CD14-positive monocyte (primary cell): ENCODE data around the gene PRRG4. TPM values are rescaled to one million over a fixed set of nuclear protein-coding genes. Genes with fewer than 3 reads are reported as not detected.

ENCODE experiments used
- DNase-seq, 3 donors: peaks; one replicate each; pipeline ENCODE4 v3.0.0-alpha.2; 2011 to 2022
- H2AFZ ChIP-seq: 2 replicates; pipeline ENCODE4 v1.6.0; 2012; ENCODE audit warnings: mild to moderate bottlenecking, low read depth, low read length, inconsistent platforms; ENCODE audit not compliant: insufficient read depth, poor library complexity, severe bottlenecking
- H3K27ac ChIP-seq, 2 donors: 1 replicate in 1 of 2; 2 replicates in 1 of 2; pipeline ENCODE4 v1.5.1; 2012 to 2013; ENCODE audit warnings: low read length in 2 of 2, control low read depth in 1 of 2, inconsistent platforms in 1 of 2, low read depth in 1 of 2, mild to moderate bottlenecking in 1 of 2
- H3K27me3 ChIP-seq, 2 donors: one replicate each; pipeline versions ENCODE4 v1.6.0 to v1.6.1; 2011 to 2013; ENCODE audit warnings: low read length in 2 of 2; ENCODE audit not compliant: control insufficient read depth in 2 of 2, insufficient read depth in 2 of 2
- H3K36me3 ChIP-seq, 2 donors: replicated peaks in 1 of 2; 1 replicate in 1 of 2; 2 replicates in 1 of 2; pipeline versions ENCODE4 v1.5.1 to v1.6.1; 2012 to 2013; ENCODE audit warnings: low read length in 2 of 2, control low read depth in 1 of 2, inconsistent platforms in 1 of 2, mild to moderate bottlenecking in 1 of 2; ENCODE audit not compliant: insufficient read depth in 2 of 2, control insufficient read depth in 1 of 2
- H3K4me1 ChIP-seq, 2 donors: 1 replicate in 1 of 2; 2 replicates in 1 of 2; pipeline versions ENCODE4 v1.5.1 to v1.6.1; 2012 to 2013; ENCODE audit warnings: low read length in 2 of 2, control low read depth in 1 of 2, inconsistent platforms in 1 of 2, mild to moderate bottlenecking in 1 of 2, moderate library complexity in 1 of 2; ENCODE audit not compliant: insufficient read depth in 2 of 2, control insufficient read depth in 1 of 2
- H3K4me2 ChIP-seq: replicated peaks from 2 replicates; pipeline ENCODE3; 2012; ENCODE audit warnings: low read length, moderate library complexity, mild to moderate bottlenecking; ENCODE audit not compliant: poor library complexity, severe bottlenecking; ENCODE audit errors: extremely low read depth
- H3K4me3 ChIP-seq, 3 experiments: fragments of 200-600 bp in 1 of 3; sonication (generic) in 1 of 3; replicated peaks in 1 of 3; 1 replicate in 2 of 3; 2 replicates in 1 of 3; pipeline ENCODE4 v1.5.1; 2011 to 2013; ENCODE audit warnings: low read length in 3 of 3, mild to moderate bottlenecking in 3 of 3, control low read depth in 2 of 3, low read depth in 2 of 3, inconsistent platforms in 1 of 3, moderate library complexity in 1 of 3
- H3K79me2 ChIP-seq: 2 replicates; pipeline ENCODE4 v1.6.0; 2012; ENCODE audit warnings: mild to moderate bottlenecking, control low read depth, inconsistent platforms, low read length, moderate library complexity; ENCODE audit not compliant: insufficient read depth
- H3K9ac ChIP-seq: 2 replicates; pipeline ENCODE4 v1.6.0; 2017; ENCODE audit warnings: low read length, mild to moderate bottlenecking; ENCODE audit not compliant: insufficient read depth, poor library complexity, severe bottlenecking
- H3K9me3 ChIP-seq, 2 donors: replicated peaks in 1 of 2; 1 replicate in 1 of 2; 2 replicates in 1 of 2; pipeline versions ENCODE4 v1.5.1 to v1.6.1; 2012 to 2013; ENCODE audit warnings: low read length in 2 of 2, control low read depth in 1 of 2; ENCODE audit not compliant: control insufficient read depth in 1 of 2, insufficient read depth in 1 of 2
- H4K20me1 ChIP-seq: 2 replicates; pipeline ENCODE4 v1.6.0; 2012; ENCODE audit warnings: mild to moderate bottlenecking, low read length, control low read depth, moderate library complexity; ENCODE audit not compliant: insufficient read depth
- H3K27ac Mint-ChIP-seq, 7 donors: one replicate each; pipeline ENCODE4 v1.8.0; 2020; ENCODE audit warnings: mild to moderate bottlenecking in 7 of 7, mixed read lengths in 7 of 7, moderate library complexity in 6 of 7, inconsistent platforms in 2 of 7
- H3K27me3 Mint-ChIP-seq, 3 donors: one replicate each; pipeline ENCODE4 v1.8.0; 2021 to 2022; ENCODE audit warnings: low read depth in 3 of 3, mild to moderate bottlenecking in 3 of 3, mixed read lengths in 3 of 3, moderate library complexity in 3 of 3, inconsistent platforms in 1 of 3
- H3K36me3 Mint-ChIP-seq, 2 donors: one replicate each; pipeline ENCODE4 v1.8.0; 2020; ENCODE audit warnings: mixed read lengths in 2 of 2, inconsistent platforms in 1 of 2, mild to moderate bottlenecking in 1 of 2
- H3K4me1 Mint-ChIP-seq: one replicate; pipeline ENCODE4 v1.8.0; 2020; ENCODE audit warnings: mild to moderate bottlenecking, mixed read lengths
- H3K4me3 Mint-ChIP-seq, 2 donors: one replicate each; pipeline ENCODE4 v1.8.0; 2020; ENCODE audit warnings: mild to moderate bottlenecking in 2 of 2, mixed read lengths in 2 of 2, moderate library complexity in 1 of 2
- H3K9me3 Mint-ChIP-seq, 7 donors: one replicate each; pipeline ENCODE4 v1.8.0; 2020 to 2022; ENCODE audit warnings: mixed read lengths in 7 of 7, mild to moderate bottlenecking in 6 of 7, moderate library complexity in 6 of 7, inconsistent platforms in 2 of 7
- CTCF ChIP-seq: fragments of 200-600 bp; IDR thresholded peaks from one replicate; pipeline ENCODE4 v1.8.0; 2022; ENCODE audit warnings: antibody characterized with exemption, mild to moderate bottlenecking
- WGBS: methylation state at CpG from one replicate; pipeline ENCODE4 v1.1.5; 2013; ENCODE audit warnings: missing lambda C conversion rate; ENCODE audit not compliant: insufficient coverage; 5-methylcytosine and 5-hydroxymethylcytosine counted together
- intact Hi-C, 2 donors: fragments of 100-400 bp; cut with micrococcal nuclease; formaldehyde crosslinking; loops; one replicate each; pipeline versions ENCODE4 v1.15.0 to v1.15.1; 2023
- polyA plus RNA-seq, 3 donors: library from polyadenylated mRNA; depleted of rRNA in 1 of 3; unstranded in 2 of 3; stranded (reverse) in 1 of 3; fragments of 300-500 nt in 2 of 3; fragments of >200 nt in 1 of 3; fragmentation: Illumina TruSeq in 2 of 3; gene quantifications; 1 replicate in 2 of 3; 2 replicates in 1 of 3; pipeline ENCODE4 v1.2.3, GENCODE V29; 2012 to 2021

The PRRG4 gene
- polyA plus RNA-seq, 3 donors, result 3.5 to 9.9 (median 8.7) TPM

GRCh38 chr11:32830796-32831195 is 1.1 kb downstream of the PRRG4 start:
- Mint-ChIP-seq H3K36me3 (peaks cover 19 to 25% of the 10 kb centered on the region in 2 donors), H3K27ac (peak overlapping the region in 3 of 7 donors; percentile 8 to 88 (median 81)), H3K27me3 (peaks cover 0 to 1% (median 0%) of the 10 kb centered on the region in 3 donors), H3K4me1 (peaks cover 31% of the 10 kb centered on the region), H3K4me3 (peak overlapping the region; percentile 90 to 97), H3K9me3 (no peaks in the 10 kb centered on the region)
- DNase-seq, result no peak
- TF ChIP-seq CTCF, result no peak
- Histone ChIP-seq H3K36me3 (peaks cover 5 to 16% of the 10 kb centered on the region in 2 donors), H3K9me3 (no peaks in the 10 kb centered on the region), H3K79me2 (peaks cover 73% of the 10 kb centered on the region), H3K4me3 (peak overlapping the region in 2 of 3 experiments; percentile 83 to 93), H3K4me2 (peak overlapping the region; percentile 88), H3K4me1 (peaks cover 14 to 16% of the 10 kb centered on the region in 2 donors), H2AFZ (peak overlapping the region; percentile 84), H3K27ac (peak overlapping the region in 1 of 2 donors; percentile 88), H3K27me3 (no peaks in the 10 kb centered on the region), H3K9ac (peak overlapping the region; percentile 87), H4K20me1 (no peaks in the 10 kb centered on the region)
- 93% methylated on average over 8 of the region's 9 CpGs for WGBS
- intact Hi-C loops, result no loop called here

- TF ChIP-seq CTCF, result no peak
- Histone ChIP-seq H2AFZ (no peak overlapping the region), H4K20me1 (no peaks in the 10 kb centered on the region), H3K9me3 (no peaks in the 10 kb centered on the region), H3K4me2 (peak overlapping the region; percentile 88), H3K4me1 (peaks cover 14 to 16% of the 10 kb centered on the region in 2 donors), H3K27ac (peak overlapping the region in 1 of 2 donors; percentile 88), H3K36me3 (peaks cover 5 to 16% of the 10 kb centered on the region in 2 donors), H3K9ac (no peak overlapping the region), H3K27me3 (no peaks in the 10 kb centered on the region), H3K4me3 (no peak overlapping the region), H3K79me2 (peaks cover 73% of the 10 kb centered on the region)
- no peak for DNase-seq
- Mint-ChIP-seq H3K9me3 (no peaks in the 10 kb centered on the region), H3K27me3 (peaks cover 0 to 1% (median 0%) of the 10 kb centered on the region in 3 donors), H3K27ac (peak overlapping the region in 1 of 7 donors; percentile 50), H3K36me3 (peaks cover 21 to 25% of the 10 kb centered on the region in 2 donors), H3K4me3 (peak overlapping the region in 1 of 2 donors; percentile 97), H3K4me1 (peaks cover 32% of the 10 kb centered on the region)
- intact Hi-C loops, result no loop called here
- WGBS, result no CpG with 5 or more reads among the region's 3 CpGs
Observed at GRCh38 chr11:32831221-32831620, 1.5 kb downstream of the PRRG4 start.
